Tongue (tissue), 2 donors: ENCODE results near the gene HSD17B8. TPM values are rescaled to one million over a fixed set of nuclear protein-coding genes. Genes with fewer than 3 reads are reported as not detected.
"Not testable (repeated sequence)": the region's sequence is repeated elsewhere in the genome, so short reads cannot be mapped to it uniquely, and the experiment has no call there.

Source experiments
- DNase-seq: peaks from one replicate; pipeline ENCODE4 v3.0.0-alpha.2; 2015
- total RNA-seq: library from RNA; depleted of rRNA; stranded (reverse); fragments of >200 nt; gene quantifications from one replicate; pipeline ENCODE4 v1.2.3, GENCODE V29; 2014

HSD17B8 gene
- total RNA-seq, 1 donor from 2014 or later: 24.7 TPM

DNA sequence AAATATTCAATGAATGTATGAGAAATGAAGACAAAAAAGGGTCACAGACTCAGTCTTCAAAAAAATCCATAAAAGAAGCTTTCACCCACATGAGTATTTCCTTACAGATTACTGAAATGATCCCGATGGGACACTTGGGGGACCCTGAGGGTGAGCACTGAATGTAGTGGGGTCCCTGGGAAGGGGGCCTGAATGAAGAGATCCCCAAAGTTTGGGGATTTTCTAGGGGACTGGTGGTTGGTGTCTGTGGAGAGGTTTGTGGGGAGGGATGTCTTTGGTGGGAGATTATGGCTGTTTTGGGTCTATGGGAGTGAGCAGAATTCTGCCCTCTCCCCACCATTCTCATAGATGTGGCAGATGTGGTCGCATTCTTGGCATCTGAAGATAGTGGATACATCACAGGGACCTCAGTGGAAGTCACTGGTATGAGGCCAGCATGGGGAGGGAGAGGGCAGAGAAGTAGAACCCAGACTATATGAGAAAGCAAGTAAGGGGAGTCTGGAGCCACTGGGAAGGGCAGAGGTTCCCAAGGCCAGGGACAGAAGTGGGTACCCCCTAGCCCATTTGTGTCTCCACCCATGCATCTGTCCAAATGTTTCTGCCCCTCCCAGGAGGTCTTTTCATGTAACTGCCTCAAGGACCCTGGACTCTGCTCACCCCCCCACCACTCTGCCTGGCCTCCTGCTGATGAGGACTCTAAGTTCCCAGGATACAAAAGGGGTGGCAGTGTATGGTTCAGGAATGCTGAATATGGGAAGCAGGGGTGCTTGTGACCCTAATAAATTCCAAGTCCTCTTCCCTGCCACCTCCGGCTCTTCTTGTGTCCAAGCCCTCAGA is 1.8 kb downstream of the HSD17B8 start:
- DNase-seq: no peak

DNA sequence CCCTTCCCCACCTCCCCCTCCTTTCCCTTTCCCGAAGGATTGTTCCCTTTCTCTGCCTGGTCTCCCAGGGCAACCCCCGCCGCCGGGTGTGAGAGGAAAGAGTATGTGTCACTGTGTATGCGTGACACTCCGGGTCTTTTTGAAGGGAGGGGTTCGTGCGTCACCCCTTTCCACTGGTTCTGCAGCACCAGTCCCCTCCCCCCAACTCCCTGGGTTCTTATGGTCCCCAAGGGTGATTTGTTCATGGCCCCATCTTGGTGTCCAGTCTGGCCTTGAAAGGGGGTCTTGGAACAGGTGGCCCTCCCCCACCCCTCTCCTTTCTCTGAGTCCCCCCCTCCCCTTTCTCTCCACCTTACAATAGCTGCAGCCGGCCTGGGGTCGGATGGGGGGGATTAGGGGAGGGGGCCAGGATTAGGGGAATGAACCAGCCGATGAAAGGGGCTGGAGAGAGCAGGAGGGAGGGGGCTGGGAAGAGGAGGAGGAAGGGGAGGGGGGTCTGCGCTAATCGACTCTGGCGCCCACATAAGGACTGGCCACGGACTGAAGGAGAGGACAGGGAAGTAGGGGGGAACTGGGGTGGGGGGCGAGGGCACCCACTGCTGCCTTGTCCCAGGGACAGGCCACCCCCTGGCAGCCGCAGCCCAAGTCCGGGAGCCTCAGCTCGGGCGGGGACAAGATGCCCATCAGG is 2.6 kb downstream of the HSD17B8 start:
- DNase-seq: no peak

DNA sequence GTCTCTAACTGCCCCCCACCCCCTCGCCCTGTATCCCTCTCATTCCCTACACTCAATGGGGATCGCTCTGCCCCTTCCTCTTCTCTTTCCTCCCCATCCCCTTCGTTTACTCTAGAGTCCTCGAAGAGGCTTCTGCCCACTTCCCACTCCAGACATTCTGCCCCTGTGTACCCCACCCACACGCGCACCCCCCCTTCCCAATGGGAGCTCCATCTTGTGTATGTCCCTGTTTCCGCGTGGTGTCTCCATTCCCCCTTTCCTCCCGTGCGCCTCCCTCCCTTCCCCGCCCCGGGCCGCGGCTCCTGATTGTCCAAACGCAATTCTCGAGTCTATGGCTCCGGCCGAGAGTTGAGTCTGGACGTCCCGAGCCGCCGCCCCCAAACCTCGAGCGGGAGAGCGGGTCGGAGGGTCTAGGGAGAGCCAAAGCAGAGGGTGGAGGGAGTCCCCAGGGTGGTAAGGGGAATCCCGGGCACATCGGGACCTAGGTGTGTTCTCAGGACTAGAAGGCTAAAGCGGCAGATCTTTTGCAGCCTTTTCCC is 3.2 kb downstream of the HSD17B8 start:
- DNase-seq: peak; percentile 71

DNA sequence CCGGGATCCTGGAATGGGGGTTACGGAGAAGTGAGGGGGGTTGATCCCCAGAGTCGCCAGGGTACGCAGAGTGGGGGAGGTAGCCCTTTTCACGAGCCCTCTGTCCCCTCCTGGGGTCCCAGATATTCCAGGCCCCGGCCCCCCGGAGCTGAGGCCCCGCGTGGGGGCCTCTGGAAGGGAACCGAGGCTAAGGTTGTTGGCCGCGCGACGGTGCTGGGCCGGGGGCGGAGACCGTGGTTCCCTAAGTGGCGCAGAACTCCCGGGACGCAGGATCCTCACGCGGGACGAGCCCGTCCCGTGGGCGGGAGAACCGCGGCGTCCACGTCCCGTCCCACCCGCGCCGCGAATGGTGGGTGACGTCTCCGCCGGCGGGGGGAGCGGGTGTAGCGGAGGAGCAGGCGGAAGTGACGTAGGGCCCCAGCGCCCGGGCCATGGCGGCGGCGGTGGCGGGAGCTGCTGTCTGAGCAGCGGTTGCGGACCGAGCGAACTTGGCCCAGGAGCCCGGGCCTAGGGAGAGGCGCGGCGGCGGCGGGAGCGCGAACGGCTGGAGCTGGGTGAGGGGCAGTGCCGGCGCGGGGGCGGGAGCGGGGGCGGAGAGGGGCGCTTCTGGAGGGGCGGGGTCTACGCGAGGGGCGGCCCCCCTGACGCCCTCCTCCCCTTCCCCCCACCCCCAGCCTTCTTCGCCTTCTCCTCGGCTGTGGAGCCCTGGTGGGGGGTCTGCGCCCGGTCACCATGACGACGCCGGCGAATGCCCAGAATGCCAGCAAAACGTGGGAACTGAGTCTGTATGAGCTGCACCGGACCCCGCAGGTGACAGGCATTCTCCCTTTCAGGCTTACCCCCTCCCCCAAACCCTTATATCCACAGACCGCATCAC is 3.9 kb downstream of the HSD17B8 start, which contains the start of gene RING1:
Gene RING1, plus strand, starts transcription at position 410 of the 877 bp plus-strand sequence. Its CDS starts 323 bp downstream, at position 733.
- DNase-seq: peak; percentile 94

DNA sequence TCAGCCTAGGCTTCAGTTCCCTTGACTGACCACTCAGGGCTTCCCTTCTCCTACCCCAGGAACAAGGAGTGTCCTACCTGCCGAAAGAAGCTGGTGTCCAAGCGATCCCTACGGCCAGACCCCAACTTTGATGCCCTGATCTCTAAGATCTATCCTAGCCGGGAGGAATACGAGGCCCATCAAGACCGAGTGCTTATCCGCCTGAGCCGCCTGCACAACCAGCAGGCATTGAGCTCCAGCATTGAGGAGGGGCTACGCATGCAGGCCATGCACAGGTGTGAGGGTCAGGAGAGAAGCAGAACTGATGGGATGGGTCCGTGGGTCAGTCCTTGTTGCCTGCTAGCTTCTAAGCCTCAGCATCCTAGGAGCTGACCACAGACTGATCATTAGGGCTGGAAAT is 5.4 kb downstream of the HSD17B8 start:
- DNase-seq: no peak

DNA sequence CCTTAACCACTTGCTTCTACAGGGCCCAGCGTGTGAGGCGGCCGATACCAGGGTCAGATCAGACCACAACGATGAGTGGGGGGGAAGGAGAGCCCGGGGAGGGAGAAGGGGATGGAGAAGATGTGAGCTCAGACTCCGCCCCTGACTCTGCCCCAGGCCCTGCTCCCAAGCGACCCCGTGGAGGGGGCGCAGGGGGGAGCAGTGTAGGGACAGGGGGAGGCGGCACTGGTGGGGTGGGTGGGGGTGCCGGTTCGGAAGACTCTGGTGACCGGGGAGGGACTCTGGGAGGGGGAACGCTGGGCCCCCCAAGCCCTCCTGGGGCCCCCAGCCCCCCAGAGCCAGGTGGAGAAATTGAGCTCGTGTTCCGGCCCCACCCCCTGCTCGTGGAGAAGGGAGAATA is 6.7 kb downstream of the HSD17B8 start:
- DNase-seq: no peak

DNA sequence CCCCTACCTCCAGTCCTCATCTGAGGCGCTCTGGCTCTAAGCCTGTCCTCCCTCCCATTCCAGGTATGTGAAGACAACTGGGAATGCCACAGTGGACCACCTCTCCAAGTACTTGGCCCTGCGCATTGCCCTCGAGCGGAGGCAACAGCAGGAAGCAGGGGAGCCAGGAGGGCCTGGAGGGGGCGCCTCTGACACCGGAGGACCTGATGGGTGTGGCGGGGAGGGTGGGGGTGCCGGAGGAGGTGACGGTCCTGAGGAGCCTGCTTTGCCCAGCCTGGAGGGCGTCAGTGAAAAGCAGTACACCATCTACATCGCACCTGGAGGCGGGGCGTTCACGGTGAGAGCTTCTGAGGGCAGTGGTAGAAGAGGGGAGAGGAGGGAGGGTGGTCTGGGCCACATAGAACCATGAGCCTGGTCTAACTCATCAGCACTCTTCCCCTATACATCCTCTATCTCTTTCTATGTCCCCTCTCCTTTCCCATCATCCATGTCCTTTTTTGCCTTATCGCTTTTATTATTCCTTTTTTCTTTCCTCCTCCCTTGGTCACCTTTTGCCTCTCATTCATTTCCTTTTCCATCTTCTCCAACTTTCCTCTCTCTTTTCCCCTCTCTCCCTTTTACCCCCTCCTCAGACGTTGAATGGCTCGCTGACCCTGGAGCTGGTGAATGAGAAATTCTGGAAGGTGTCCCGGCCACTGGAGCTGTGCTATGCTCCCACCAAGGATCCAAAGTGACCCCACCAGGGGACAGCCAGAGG is 7.4 kb downstream of the HSD17B8 start:
- no peak for DNase-seq

DNA sequence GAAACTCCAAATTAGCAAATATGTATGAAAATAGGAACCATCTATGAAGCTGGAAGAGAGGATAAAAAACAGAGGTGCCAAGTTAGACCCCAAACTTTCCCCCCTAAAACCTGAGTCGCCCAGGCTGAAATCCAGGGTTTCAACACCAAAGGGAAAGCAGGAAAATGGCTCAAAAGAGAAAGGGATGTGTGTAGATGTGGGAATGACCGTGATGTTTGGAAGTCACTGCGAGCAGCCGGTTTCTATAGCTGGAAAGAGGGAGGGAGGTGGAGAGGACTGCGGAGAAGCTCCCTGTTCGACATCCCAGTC is 8.4 kb downstream of the HSD17B8 start:
- no peak for DNase-seq

DNA sequence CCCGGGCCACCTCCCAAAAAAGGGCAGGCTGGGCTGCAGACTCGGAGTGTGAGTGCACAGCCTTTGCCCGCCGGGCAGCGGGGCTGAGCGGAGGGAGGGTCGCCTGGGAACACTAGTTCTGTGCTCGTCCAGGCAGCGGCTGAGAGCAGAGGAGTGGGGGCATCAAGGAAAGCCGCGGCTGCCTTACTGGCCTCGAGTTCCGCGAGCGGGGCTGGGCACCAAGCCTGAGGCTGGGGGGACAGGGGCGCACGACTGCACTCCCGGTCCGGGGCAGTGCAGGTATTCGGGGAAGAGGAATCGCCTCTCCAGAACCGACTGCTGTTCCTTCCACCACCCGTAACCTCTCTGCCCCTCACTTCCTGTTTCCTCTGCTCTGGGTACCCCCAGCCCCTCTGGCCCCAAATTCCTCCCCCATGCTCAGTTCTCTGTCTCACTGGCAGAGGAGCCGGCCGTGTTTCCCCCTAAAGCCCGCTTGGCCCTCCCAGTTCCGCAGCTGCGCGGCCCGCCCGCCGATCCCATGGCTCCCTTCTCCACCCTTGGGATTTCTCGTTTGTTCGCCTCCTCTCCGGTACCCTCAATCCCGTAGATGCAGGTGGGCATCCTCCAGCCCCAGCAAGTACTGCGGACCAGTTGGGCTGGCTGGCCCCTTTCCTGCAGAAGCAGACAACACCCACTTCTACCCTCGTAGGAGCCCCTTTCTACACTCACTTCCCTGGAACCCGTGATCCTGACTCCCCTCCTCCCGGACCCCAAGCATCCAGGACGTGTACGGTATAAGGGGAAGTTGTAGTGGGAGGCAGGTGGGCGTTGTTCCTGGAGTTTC is 8.9 kb downstream of the HSD17B8 start:
- peak; percentile 65 for DNase-seq

DNA sequence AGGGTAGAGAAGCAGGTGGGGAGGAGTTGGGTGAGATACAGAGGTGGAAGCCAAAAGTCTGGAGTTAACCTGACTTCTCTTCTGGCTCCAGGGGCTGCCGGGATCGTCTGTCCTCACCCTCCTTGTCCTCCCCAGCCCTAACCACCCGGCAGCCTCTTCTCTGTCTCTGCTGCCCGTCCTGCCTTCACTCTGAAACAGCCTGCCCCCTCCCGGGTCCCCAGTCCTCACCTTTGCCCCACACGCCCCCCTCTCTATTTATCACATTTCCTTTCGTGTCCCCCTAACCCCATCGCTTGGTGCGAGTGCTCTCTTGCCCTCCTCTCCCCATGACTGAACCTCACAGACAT is 9.5 kb downstream of the HSD17B8 start:
- DNase-seq: no peak

DNA sequence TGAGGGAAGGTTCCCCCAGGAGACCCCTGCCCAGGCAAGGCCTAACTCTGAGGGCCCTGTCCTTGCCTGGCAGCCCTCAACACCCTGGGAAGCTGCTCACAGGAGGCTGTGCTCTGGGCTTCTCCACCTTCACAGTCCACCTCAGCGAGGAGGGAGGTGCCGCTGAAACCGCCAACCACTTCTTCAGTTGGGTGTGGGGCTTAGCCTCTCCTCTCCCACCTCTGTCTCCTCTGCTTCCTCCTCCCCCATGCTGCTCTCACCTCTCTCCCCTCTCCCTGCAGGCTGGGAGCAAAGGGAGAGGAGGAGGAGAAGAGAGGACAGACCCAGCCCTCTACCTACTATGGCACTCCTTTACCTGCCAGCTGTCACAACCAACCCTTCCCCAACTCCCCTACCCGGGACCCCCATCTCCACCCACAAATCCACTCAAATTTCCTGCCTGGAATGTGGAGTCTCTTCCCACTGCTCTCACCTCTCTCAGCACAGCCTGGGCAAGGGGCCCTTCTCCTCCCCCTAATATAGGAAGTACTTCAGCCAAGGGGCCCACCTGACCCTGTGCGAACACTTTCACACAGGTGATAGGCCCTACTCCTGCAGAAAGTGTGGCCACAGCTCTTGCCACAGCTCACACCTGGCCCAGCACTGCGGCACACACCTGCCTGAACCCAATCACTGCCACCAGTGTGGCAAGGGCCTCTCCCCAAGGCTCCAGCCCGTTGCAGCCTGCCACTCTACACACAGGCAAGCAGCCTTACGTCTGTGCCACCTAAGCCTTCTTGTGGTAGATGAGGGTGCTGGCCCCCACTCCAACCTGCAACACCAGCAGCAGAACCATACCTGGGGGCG is 11.0 kb downstream of the HSD17B8 start:
- DNase-seq: no peak

DNA sequence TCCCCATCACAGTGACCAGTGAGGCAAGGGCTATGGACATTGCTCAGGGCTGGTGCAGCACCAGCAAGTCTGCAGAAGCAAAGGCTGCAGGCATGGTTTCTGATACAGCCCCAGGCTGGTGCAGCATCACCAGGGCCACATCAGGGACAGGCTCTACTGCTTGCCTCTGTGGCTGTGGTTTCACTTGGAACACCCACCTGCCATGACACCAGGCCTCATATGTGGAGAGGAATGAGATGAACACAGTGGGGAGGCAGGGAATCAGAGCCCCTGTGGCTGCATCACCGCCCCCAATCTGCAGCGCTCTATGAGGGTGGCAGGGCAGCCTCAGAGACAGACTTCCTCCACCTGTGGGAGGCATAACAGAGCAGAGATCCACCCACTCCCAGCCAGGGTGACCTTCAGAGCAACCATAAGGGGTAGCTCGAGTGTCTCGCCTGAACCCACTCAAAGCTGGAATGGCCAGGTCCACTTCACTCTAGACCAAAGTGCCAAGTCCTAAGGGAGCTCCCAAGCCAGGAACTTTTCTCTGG is 11.7 kb downstream of the HSD17B8 start:
- no peak for DNase-seq

DNA sequence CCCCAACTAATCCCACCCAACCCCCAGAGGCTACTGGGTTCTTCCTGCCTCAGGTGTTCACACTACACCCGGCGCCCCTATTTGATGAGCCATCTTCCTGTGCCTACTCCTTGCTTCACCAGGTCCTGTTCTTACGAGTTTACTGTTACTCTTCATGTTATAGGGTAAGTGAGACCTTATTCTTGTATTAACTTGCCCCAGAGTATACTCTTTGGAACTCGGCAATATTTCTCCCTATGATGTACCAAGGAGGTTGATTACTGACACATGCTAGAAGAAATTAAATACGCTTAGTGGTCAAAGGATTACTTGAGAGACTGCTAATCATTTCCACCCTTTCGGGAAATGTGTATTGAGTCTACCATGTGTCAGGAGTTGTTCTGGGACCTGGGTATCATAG is 12.8 kb downstream of the HSD17B8 start:
- no peak for DNase-seq

DNA sequence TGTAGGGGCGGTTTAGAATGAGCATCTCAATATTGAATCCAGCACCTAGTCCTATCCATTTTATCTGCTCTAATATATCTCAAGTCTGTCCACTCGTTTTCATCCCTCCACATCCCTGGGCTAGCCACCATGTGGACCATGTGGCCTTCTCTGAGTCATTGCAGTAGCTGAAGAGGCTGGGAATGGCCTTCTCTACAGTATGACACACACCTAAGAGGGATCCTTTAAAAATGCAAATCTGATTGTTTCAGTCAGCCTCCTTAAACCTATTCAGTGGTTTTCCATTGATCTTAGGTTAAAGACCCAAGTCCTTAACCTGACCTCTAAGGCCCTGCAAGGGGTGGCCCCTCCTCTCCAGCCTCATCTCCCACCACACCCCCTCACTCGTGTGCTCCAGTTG is 13.2 kb downstream of the HSD17B8 start:
- DNase-seq: no peak

DNA sequence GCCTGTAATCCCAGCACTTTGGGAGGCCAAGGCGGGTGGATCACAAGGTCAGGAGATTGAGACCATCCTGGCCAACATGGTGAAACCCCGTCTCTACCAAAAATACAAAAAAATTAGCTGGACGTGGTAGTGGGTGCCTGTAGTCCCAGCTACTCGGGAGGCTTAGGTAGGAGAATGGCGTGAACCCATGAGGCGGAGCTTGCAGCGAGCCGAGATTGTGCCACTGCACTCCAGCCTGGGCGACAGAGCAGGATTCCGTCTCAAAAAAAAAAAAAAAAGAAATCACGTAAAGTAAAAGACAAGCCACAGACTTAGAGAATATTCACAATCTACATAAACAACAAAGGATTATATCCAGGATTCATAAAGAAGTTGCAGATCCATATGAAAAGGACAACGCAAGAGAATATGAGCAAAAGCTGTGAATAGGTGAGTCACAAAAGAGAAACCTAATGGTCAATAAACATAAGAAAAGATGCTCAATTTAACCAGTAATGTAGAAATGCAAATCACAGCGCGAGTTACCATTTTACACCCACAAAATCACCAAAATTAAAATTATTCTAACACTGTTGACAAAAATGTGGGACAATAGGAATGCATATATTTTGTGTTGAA is 22.2 kb downstream of the HSD17B8 start:
- not testable (repeated sequence) for DNase-seq

DNA sequence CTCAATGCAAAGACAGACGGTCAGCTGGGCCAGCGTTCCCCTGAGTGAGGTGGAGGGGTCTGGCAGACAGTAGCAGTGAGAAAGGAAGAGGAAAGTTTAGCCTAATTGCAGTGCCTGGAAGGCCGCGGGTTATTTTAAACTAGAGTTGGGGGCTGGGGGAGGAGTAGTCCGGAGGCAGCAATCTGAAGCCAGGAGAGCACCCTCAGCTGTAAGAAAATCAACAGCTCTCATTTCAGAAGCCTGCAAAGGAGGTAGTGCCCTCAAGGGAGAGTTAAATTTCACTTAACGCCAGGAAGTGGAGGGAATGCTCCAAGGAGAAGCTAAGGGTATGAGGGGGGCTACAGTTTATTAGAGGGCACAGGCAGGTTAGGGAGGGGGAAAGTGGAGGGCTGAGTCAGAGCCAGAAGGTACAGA is 30.8 kb downstream of the HSD17B8 start:
- no peak for DNase-seq

DNA sequence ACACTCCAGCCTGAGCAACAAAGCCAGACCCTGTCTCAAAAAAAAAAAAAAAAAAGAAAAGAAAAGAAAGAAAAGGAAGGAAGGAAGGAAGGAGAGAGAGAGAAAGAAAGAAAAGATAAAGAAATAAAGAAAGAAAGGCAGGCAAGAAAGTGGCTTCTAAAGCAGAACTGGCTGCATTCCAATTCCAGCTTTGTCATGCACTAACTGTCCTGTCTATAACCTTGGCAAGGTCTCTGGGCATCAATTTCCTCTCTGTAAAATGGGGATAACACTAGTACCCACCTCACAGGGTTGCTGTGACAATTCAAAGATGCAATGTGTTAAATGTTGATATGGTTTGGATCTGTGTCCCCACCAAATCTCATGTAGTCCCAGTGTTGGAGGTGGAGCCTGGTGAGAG is 31.9 kb downstream of the HSD17B8 start:
- DNase-seq: no peak

DNA sequence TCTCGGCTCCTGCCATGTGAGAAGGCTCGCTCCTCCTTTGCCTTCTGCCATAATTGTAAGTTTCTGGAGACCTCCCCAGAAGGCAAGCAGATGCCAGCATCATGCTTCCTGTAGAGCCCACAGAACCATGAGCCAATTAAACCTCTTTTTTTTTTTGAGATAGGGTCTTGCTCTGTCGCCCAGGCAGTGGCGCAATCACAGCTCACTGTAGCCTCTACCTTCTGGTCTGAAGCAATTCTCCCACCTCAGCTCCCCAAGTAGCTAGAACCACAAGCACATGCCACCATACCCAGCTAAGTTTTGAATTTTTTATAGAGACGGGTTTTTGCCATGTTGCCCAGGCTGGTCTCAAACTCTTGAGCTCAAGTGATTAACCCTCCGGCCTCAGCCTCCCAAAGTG is 32.4 kb downstream of the HSD17B8 start:
- no peak for DNase-seq

DNA sequence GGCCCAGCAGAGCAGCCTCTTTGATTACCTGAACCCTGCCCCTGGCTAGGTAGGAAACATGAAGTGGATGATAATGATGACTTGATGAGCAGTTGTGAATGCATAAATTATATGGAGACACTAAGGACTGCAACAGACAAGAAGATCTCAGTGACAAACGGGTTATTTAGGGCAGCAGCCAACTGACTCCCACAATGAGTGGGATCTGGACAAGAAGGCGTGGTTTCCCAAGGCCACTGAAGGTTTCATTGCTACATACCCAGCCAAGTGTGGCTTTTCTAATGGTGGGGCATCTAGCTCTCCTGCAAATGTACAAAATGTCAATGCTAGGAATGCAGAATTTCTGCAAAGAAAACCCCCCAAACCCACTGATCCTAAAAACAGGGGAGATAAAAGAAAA is 33.3 kb downstream of the HSD17B8 start:
- no peak for DNase-seq
